GM12892 (cell line): ENCODE measurements around the gene MYO18B.

Experiments used
- POLR2A ChIP-seq: IDR thresholded peaks from 2 replicates; pipeline ENCODE4 v1.6.1; 2011; ENCODE audit warnings: low read depth, low read length, control low read depth
- POLR2AphosphoS5 ChIP-seq: IDR thresholded peaks from 2 replicates; pipeline ENCODE4 v1.6.1; 2011; ENCODE audit warnings: low read depth, low read length, control low read depth

DNA sequence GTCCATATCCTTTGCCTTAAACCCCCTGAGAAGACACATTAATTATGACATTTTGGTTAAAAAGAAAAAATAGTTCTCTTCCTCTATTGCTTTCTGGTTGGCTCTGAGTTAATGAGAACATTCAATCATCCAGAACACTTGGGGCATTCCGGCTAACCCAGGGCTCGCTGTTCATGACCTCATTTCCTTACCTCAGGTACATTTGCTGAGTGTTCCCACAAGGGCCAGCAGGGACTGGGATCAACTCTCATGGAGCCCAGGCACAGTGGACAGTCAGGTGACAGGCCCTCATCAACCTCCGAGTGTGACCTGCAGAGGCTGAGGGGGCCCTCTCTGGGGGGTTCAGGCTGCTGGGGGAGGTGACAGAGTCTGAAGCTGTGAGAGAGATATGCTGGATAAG is 98.9 kb downstream of the MYO18B start:
- TF ChIP-seq POLR2AphosphoS5 (no peak), POLR2A (no peak)
